B cell (primary cell): ENCODE results near the gene ERBB4. TPM values are rescaled to one million over a fixed set of nuclear protein-coding genes. Genes with fewer than 3 reads are reported as not detected.

ENCODE experiments used
- ATAC-seq: fragments of 200-7000 bp; cut with Tn5 transposase; one replicate; pipeline ENCODE4 v1.10.0; 2021; ENCODE audit warnings: low read depth, mild to moderate bottlenecking, moderate number of reproducible peaks, moderate library complexity
- CTCF ChIA-PET: fragments of 350-600 bp; sonication (Branson Sonifier 250); formaldehyde crosslinking; loops from one replicate; lab custom pipeline; 2021; ENCODE audit warnings: antibody characterized with exemption, inconsistent platforms; lab: Charles Lee
- POLR2A ChIA-PET: fragments of 350-600 bp; sonication (Branson Sonifier 250); formaldehyde crosslinking; loops from one replicate; lab custom pipeline; 2021; ENCODE audit warnings: antibody characterized with exemption; lab: Charles Lee
- DNase-seq: peaks from one replicate; pipeline ENCODE4 v3.0.0; 2013
- H2AFZ ChIP-seq: 2 replicates; pipeline ENCODE4 v1.6.1; 2012; ENCODE audit warnings: mild to moderate bottlenecking, low read depth, low read length; ENCODE audit not compliant: insufficient read depth, poor library complexity, severe bottlenecking
- H3K27ac ChIP-seq, 2 donors: 1 replicate in 1 of 2; 2 replicates in 1 of 2; pipeline ENCODE4 v1.5.1; 2012 to 2013; ENCODE audit warnings: low read length in 2 of 2, mild to moderate bottlenecking in 2 of 2, moderate library complexity in 1 of 2
- H3K27me3 ChIP-seq, 4 experiments: fragments of 200-600 bp in 1 of 4; sonication (generic) in 1 of 4; replicated peaks in 1 of 4; 1 replicate in 2 of 4; 2 replicates in 2 of 4; pipeline versions ENCODE4 v1.6.1 to v1.7.0; 2013 to 2016; ENCODE audit warnings: low read length in 3 of 4, mild to moderate bottlenecking in 2 of 4, mixed read lengths in 1 of 4, moderate library complexity in 1 of 4; ENCODE audit not compliant: insufficient read depth in 4 of 4, control insufficient read depth in 3 of 4; ENCODE audit errors: control extremely low read depth in 1 of 4
- H3K36me3 ChIP-seq, 2 experiments: replicated peaks in 1 of 2; 1 replicate in 1 of 2; 2 replicates in 1 of 2; pipeline versions ENCODE4 v1.6.1 to v1.7.1; 2013; ENCODE audit warnings: low read length in 1 of 2; ENCODE audit not compliant: insufficient read depth in 2 of 2, control insufficient read depth in 1 of 2; ENCODE audit errors: control extremely low read depth in 1 of 2, extremely low read depth in 1 of 2
- H3K4me1 ChIP-seq, 2 donors: fragments of 200-600 bp in 1 of 2; sonication (generic) in 1 of 2; 1 replicate in 1 of 2; 2 replicates in 1 of 2; pipeline versions ENCODE4 v1.5.1 to v1.6.1; 2013 to 2017; ENCODE audit warnings: low read length in 2 of 2; ENCODE audit not compliant: control insufficient read depth in 2 of 2, insufficient read depth in 2 of 2
- H3K4me2 ChIP-seq: replicated peaks from 2 replicates; pipeline ENCODE3; 2012; ENCODE audit warnings: mild to moderate bottlenecking, low read depth, low read length; ENCODE audit not compliant: poor library complexity, severe bottlenecking
- H3K4me3 ChIP-seq, 5 experiments: fragments of 200-600 bp in 1 of 5; sonication (generic) in 1 of 5; 1 replicate in 3 of 5; 2 replicates in 2 of 5; pipeline versions ENCODE4 v1.5.1 to v1.7.0; 2011 to 2016; ENCODE audit warnings: low read length in 4 of 5, mild to moderate bottlenecking in 4 of 5, low read depth in 2 of 5, control low read depth in 1 of 5, moderate library complexity in 1 of 5; ENCODE audit not compliant: insufficient read depth in 1 of 5; ENCODE audit errors: control extremely low read depth in 1 of 5, extremely low read depth in 1 of 5
- H3K79me2 ChIP-seq: fragments of 200-600 bp; sonication (generic); one replicate; pipeline ENCODE4 v1.6.0; 2016; ENCODE audit warnings: low read length; ENCODE audit not compliant: control insufficient read depth, insufficient read depth
- H3K9ac ChIP-seq: fragments of 200-600 bp; sonication (generic); 2 replicates; pipeline ENCODE4 v1.6.1; 2017; ENCODE audit warnings: mild to moderate bottlenecking, low read length, moderate library complexity
- H3K9me3 ChIP-seq, 3 donors: one replicate each; pipeline versions ENCODE4 v1.6.1 to v1.7.1; 2013; ENCODE audit warnings: low read length in 2 of 3; ENCODE audit not compliant: control insufficient read depth in 2 of 3, insufficient read depth in 1 of 3; ENCODE audit errors: control extremely low read depth in 1 of 3
- H4K20me1 ChIP-seq: 2 replicates; pipeline ENCODE4 v1.6.0; 2012; ENCODE audit warnings: mild to moderate bottlenecking, low read length; ENCODE audit not compliant: insufficient read depth, control insufficient read depth, poor library complexity, severe bottlenecking
- H3K27ac Mint-ChIP-seq: one replicate; pipeline ENCODE4 v1.8.0; 2021; ENCODE audit warnings: mixed read lengths
- H3K27me3 Mint-ChIP-seq: one replicate; pipeline ENCODE4 v1.8.0; 2021; ENCODE audit warnings: mixed read lengths
- H3K4me1 Mint-ChIP-seq: one replicate; pipeline ENCODE4 v1.8.0; 2021; ENCODE audit warnings: mixed read lengths
- H3K4me3 Mint-ChIP-seq: one replicate; pipeline ENCODE4 v1.8.0; 2021; ENCODE audit warnings: mixed read lengths
- H3K9me3 Mint-ChIP-seq: one replicate; pipeline ENCODE4 v1.8.0; 2022; ENCODE audit warnings: mixed read lengths; ENCODE audit not compliant: insufficient read depth
- CTCF ChIP-seq: fragments of 200-600 bp; IDR thresholded peaks from one replicate; pipeline ENCODE4 v1.8.0; 2022; ENCODE audit warnings: antibody characterized with exemption, mild to moderate bottlenecking
- EZH2 ChIP-seq: IDR thresholded peaks from 2 replicates; pipeline ENCODE4 v1.6.1; 2012; ENCODE audit warnings: borderline replicate concordance, low read depth, mild to moderate bottlenecking, moderate library complexity, low read length; ENCODE audit not compliant: insufficient read depth, poor library complexity, severe bottlenecking
- WGBS: methylation state at CpG from one replicate; pipeline ENCODE4 v1.1.5; 2013; ENCODE audit warnings: missing lambda C conversion rate; ENCODE audit not compliant: insufficient coverage; 5-methylcytosine and 5-hydroxymethylcytosine counted together
- intact Hi-C: fragments of 100-400 bp; cut with micrococcal nuclease; formaldehyde crosslinking; loops from one replicate; pipeline ENCODE4 v1.10.0; 2022
- polyA plus RNA-seq: library from polyadenylated mRNA; depleted of rRNA; stranded (reverse); fragments of >200 nt; gene quantifications from 2 replicates; pipeline ENCODE4 v1.2.3, GENCODE V29; 2012
- total RNA-seq, 2 donors: library from RNA; stranded (reverse); fragments of 120-200 nt in 1 of 2; gene quantifications; 1 replicate in 1 of 2; 2 replicates in 1 of 2; pipeline versions ENCODE4 v1.2.3 to v1.2.4, GENCODE V29; 2013 to 2022

ERBB4 gene
- total and polyA plus RNA-seq, 2 donors (not counting 1 experiment from before 2014, with no cell fraction given): not detected

GRCh38 chr2:211800001-211800400 lies 738.6 kb downstream of the ERBB4 start:
- Histone ChIP-seq H4K20me1 (no peaks in the 10 kb centered on the region), H3K4me1 (no peaks in the 10 kb centered on the region), H3K9ac (no peak overlapping the region), H3K79me2 (no peaks in the 10 kb centered on the region), H3K4me3 (no peak overlapping the region), H3K27ac (no peak overlapping the region), H2AFZ (no peak overlapping the region), H3K4me2 (no peak overlapping the region), H3K9me3 (no peaks in the 10 kb centered on the region), H3K36me3 (no peaks in the 10 kb centered on the region), H3K27me3 (no peaks in the 10 kb centered on the region)
- no CpG with 5 or more reads among the region's 1 CpG for WGBS
- no peaks in the 10 kb centered on the region for H3K27me3 Mint-ChIP-seq
- DNase-seq: no peak
- H3K27ac Mint-ChIP-seq: no peak overlapping the region
- H3K9me3 Mint-ChIP-seq: peaks cover 2% of the 10 kb centered on the region
- CTCF ChIA-PET: no interaction called here
- POLR2A ChIA-PET: no interaction called here
- no peaks in the 10 kb centered on the region for H3K4me1 Mint-ChIP-seq
- ATAC-seq: no peak
- no peak for TF ChIP-seq CTCF
- TF ChIP-seq EZH2: no peak
- intact Hi-C loops: no loop called here
- no peak overlapping the region for H3K4me3 Mint-ChIP-seq

GRCh38 chr2:211798868-211799267 lies 739.7 kb downstream of the ERBB4 start:
- no CpG with 5 or more reads among the region's 1 CpG for WGBS
- Histone ChIP-seq H4K20me1 (no peaks in the 10 kb centered on the region), H3K27me3 (no peaks in the 10 kb centered on the region), H3K4me1 (no peaks in the 10 kb centered on the region), H3K4me3 (no peak overlapping the region), H3K36me3 (no peaks in the 10 kb centered on the region), H3K9me3 (no peaks in the 10 kb centered on the region), H3K79me2 (no peaks in the 10 kb centered on the region), H3K4me2 (no peak overlapping the region), H2AFZ (no peak overlapping the region), H3K9ac (no peak overlapping the region), H3K27ac (no peak overlapping the region)
- CTCF ChIA-PET: no interaction called here
- Mint-ChIP-seq H3K27ac (no peak overlapping the region), H3K4me3 (no peak overlapping the region), H3K9me3 (peaks cover 2% of the 10 kb centered on the region), H3K4me1 (no peaks in the 10 kb centered on the region), H3K27me3 (no peaks in the 10 kb centered on the region)
- ATAC-seq (no peak), DNase-seq (no peak)
- intact Hi-C loops: no loop called here
- POLR2A ChIA-PET: no interaction called here
- TF ChIP-seq EZH2 (no peak), CTCF (no peak)
